ENCODE data around the gene GABRG3. TPM values are rescaled to one million over a fixed set of nuclear protein-coding genes. Genes with fewer than 3 reads are reported as not detected.

The GABRG3 gene
- polyA plus RNA-seq, 1 experiment = not detected

DNA sequence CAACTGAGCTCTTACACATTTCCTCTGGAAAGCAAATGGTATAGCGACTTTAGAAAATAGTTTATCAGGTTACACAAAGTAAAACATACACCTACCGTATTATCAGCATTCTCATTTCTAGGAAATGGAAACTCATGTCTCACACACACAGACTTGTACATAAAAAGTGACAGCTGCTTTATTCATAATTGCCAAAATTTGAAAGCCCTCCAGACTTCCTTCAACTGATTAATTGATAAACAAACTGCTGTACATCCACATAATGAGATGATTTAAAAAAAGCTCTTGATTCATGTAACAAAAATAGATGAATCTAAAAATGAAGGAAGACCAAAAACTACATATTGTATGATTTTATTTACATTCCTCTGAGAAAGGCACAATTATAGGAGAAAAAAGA is 425.5 kb downstream of the GABRG3 start:
- ChIA-PET CTCF (no interaction called here), POLR2A (no interaction called here)
- Histone ChIP-seq H3K4me3 (ENCODE audit: low read depth, low read length) (no peak overlapping the region), H3K27me3 (ENCODE audit: control insufficient read depth, insufficient read depth, low read length) (no peaks in the 10 kb centered on the region), H3K36me3 (ENCODE audit: control insufficient read depth, insufficient read depth, low read length) (no peaks in the 10 kb centered on the region)
- TF ChIP-seq, protein P1, sequence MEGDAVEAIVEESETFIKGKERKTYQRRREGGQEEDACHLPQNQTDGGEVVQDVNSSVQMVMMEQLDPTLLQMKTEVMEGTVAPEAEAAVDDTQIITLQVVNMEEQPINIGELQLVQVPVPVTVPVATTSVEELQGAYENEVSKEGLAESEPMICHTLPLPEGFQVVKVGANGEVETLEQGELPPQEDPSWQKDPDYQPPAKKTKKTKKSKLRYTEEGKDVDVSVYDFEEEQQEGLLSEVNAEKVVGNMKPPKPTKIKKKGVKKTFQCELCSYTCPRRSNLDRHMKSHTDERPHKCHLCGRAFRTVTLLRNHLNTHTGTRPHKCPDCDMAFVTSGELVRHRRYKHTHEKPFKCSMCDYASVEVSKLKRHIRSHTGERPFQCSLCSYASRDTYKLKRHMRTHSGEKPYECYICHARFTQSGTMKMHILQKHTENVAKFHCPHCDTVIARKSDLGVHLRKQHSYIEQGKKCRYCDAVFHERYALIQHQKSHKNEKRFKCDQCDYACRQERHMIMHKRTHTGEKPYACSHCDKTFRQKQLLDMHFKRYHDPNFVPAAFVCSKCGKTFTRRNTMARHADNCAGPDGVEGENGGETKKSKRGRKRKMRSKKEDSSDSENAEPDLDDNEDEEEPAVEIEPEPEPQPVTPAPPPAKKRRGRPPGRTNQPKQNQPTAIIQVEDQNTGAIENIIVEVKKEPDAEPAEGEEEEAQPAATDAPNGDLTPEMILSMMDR (IDR thresholded peaks at IDR 0.05; ENCODE audit: insufficient read depth, low read depth, low read length) = no peak
- no peak for DNase-seq (ENCODE audit: low read depth)

DNA sequence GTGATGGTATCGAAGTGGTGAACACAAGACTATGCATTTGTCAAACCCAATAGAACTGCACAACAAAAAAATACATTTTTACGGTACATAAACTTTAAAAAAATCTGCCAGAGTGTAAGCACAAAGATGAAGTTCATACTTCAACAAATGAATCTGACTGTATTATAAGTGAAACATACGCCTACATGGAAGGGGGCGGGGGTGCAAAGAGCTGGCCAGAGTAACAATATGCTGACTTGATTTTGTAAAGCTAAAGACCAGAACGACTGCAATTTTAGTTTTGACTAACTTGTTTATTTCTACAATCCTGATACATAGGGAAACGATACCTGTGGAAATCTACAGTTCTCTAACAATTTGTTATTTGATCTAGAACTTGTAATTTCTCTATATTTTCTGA is 426.0 kb downstream of the GABRG3 start:
- POLR2A ChIA-PET = no interaction called here
- DNase-seq (ENCODE audit: low read depth) = no peak
- Histone ChIP-seq H3K36me3 (ENCODE audit: control insufficient read depth, insufficient read depth, low read length) (no peaks in the 10 kb centered on the region), H3K4me3 (ENCODE audit: low read depth, low read length) (no peak overlapping the region), H3K27me3 (ENCODE audit: control insufficient read depth, insufficient read depth, low read length) (no peaks in the 10 kb centered on the region)
- TF ChIP-seq, protein P1 (IDR thresholded peaks at IDR 0.05; ENCODE audit: insufficient read depth, low read depth, low read length) = no peak
- CTCF ChIA-PET = no interaction called here

DNA sequence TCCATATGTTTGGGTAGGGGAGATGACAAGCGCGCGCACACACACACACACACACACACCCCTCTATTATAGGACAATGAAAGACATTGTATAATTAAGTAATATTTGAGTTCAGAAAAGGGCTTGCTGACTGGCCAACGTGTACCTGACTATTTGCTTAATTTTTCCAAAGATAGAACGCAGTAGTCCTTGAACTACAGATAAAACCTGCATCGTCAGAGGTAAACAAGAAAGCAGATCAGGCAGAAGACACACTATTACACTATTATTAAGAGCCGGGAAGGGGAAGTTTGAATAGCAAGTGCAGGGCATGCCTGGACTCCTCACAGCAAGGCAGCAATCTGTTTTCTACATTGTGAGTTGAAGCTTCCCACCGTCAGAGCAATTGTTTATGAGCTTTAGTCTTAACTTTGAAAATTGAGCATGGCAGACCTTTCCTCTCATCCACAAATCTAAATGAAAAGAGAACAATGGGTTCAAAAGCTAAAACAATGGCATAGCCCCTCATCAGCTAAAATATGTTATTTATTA is 427.7 kb downstream of the GABRG3 start:
- POLR2A ChIA-PET = no interaction called here
- Histone ChIP-seq H3K4me3 (ENCODE audit: low read depth, low read length) (no peak overlapping the region), H3K36me3 (ENCODE audit: control insufficient read depth, insufficient read depth, low read length) (no peaks in the 10 kb centered on the region), H3K27me3 (ENCODE audit: control insufficient read depth, insufficient read depth, low read length) (no peaks in the 10 kb centered on the region)
- TF ChIP-seq, protein P1 (IDR thresholded peaks at IDR 0.05; ENCODE audit: insufficient read depth, low read depth, low read length) = no peak
- CTCF ChIA-PET = no interaction called here
- no peak for DNase-seq (ENCODE audit: low read depth)

DNA sequence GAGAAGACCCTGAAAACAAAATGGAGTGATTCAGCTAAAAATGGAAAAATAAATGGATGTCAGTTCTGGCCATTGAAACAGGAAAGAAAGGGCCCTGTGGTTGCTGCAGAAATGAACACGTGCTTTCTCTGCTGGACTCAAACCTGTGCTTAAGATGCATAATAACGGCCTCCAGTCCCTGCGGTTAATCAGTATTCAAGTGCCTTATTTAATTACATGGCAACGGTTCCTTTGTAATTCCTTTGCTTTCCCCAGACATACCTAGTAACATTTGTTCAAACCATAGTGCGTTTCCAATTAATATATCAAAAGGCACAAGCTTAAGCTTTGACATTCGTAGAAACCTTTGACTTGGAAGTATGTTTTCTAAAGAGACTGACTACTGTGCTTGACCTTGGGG is 428.3 kb downstream of the GABRG3 start:
- TF ChIP-seq, protein P1 (IDR thresholded peaks at IDR 0.05; ENCODE audit: insufficient read depth, low read depth, low read length) = no peak
- Histone ChIP-seq H3K36me3 (ENCODE audit: control insufficient read depth, insufficient read depth, low read length) (no peaks in the 10 kb centered on the region), H3K4me3 (ENCODE audit: low read depth, low read length) (no peak overlapping the region), H3K27me3 (ENCODE audit: control insufficient read depth, insufficient read depth, low read length) (no peaks in the 10 kb centered on the region)
- no peak for DNase-seq (ENCODE audit: low read depth)
- ChIA-PET CTCF (no interaction called here), POLR2A (no interaction called here)

DNA sequence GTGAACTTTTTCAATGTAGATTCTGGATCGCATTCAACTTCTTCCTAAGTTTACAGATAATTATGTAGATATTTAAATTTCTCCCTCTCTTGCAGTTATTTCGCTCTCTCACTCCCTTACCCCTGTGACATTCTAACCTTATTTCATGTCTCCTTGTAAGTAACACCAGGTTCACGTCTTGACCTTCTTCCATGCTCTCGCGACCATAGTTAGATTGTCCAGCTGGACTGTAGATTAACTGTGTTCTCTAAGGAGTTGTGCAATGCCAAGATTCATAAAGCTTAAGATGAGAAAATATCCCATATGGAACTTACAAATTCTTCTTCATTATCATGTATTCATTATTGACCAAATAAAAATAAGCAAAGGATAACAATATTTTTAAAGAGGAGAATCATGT is 430.5 kb downstream of the GABRG3 start:
- Histone ChIP-seq H3K27me3 (ENCODE audit: control insufficient read depth, insufficient read depth, low read length) (no peaks in the 10 kb centered on the region), H3K4me3 (ENCODE audit: low read depth, low read length) (no peak overlapping the region), H3K36me3 (ENCODE audit: control insufficient read depth, insufficient read depth, low read length) (no peaks in the 10 kb centered on the region)
- ChIA-PET POLR2A (no interaction called here), CTCF (no interaction called here)
- TF ChIP-seq, protein P1 (IDR thresholded peaks at IDR 0.05; ENCODE audit: insufficient read depth, low read depth, low read length) = no peak
- DNase-seq (ENCODE audit: low read depth) = no peak

All from BJ (cell line).